HG03060 (cell line): ENCODE results near the gene KIAA2012.

Source experiments
- ATAC-seq: cut with Tn5 transposase; IDR thresholded peaks from one replicate; pipeline ENCODE4 v1.9.1; 2021; ENCODE audit warnings: low read depth, moderate number of reproducible peaks; ENCODE audit not compliant: unreplicated experiment

The KIAA2012 gene

DNA sequence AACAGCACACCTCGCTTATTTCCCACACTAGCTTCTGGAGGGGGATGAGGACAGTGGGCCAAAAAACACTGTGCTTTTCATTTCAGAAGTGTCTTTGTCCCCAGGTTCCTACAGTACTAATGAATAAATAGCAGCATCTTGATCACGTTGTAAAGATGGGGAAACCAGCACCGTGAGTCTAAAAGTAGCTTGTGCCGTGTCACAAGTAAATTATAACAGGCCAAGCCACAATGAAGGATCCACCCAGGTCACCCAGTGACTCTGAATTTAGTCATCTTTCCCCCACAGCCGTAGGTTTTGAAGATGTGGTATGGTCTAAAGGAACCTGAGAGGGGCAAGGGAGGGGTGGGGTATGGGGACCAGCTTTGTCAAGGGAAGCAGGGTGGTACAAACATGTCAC lies 30.6 kb upstream of the KIAA2012 start:
- ATAC-seq: no peak

DNA sequence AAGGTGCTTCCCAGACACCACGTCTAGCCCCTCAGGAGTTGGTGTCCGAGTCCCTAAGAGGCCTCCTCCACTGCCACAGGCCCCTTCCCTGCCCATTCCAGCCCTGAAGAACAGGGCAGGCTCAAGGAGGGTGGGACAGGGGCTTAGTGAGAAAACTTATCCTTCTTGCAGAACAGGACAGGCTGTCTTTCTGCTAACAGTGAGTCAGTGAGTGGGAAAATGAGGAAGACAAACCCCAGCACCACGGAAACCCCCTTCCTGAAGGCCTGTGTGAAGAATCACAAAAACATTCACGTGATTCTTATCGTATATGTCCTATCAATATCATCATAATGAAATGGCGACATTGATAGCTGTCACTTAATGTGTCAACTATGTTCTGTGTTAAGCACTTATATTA lies 29.6 kb upstream of the KIAA2012 start:
- ATAC-seq: no peak

DNA sequence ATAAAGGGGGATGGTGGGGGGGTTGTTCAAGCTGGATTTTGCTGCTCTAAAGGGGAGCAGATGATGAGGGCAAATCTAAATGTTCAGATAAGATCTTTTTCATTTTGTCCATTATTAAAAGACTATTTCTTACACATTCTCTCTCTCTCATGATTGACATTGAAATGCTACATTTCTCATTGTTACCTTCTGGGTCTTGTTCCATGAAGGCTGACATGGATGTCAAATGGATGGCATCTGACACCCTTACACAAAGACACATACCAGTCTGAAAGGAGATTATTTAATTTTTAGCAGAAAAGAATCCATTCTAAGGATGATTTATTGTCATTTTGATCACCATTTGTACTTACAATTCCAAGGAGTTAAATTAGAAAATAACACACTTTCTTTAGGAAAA lies 28.3 kb upstream of the KIAA2012 start:
- ATAC-seq: no peak

DNA sequence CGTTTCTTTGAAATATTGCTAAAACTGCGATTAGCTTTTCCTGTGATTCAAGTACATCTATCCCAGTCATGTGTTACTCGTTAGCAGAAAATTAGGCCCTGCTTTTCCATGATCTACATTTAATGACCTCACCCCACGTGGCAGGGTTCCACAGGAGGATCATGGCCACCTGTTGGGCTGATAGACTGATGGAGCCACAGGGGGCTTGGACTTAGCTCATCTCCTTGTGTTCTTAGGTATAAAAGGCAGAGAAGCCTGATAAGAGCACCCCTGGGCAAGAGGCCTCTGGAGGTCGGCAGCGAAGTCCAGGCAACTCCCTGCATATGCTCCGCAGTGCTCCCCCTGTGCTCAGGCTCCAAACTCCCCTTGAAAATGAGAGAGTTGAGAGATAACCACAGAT lies 26.5 kb upstream of the KIAA2012 start:
- ATAC-seq: no peak

DNA sequence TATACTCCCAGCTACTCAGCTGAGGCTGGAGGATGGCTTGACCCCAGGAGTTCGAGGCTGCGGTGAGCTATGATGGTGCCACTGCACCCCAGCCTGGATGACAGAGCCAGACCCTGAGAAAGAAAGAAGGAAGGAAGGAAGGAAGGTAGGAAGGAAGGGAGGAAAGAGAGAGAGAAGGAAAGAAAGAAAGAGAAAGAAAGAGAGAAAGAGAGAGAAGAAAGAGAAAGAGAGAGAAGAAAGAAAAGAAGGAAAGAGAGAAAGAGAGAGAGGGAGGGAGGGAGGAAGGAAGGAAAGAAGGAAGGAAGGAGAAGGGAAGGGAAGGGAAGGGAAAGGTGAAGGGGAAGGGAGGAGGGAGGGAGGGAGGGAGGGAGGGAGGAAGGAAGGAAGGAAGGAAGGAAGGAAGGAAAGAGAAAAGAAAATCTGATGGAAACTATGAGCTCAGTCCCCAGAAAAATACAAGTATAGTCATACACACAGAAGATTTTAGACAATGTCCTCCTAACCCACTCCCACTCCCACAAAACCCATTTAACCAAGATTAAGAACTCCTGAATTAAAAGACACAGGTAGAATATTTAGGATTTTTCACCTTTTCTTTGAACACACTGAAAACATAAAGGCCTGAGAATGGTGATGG lies 23.8 kb upstream of the KIAA2012 start:
- no peak for ATAC-seq

DNA sequence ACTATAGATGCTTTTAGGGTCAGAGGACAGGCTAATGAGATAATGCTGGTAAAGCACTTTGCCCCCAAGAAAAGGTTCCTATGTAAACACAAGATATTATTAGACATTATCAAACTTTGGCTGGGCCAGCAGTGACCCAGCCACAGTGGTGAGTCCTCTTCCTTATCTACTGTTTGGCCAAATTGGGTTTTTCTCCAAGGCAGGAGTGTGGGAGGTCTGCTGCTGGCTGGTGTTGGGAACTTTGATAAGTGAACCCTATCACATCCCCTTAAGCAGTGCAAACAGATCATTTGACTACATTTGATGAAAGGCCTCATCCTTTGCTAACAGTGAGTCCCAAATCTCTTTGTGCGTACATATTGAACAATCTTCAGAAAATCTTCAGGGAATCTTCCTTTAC lies 23.2 kb upstream of the KIAA2012 start:
- ATAC-seq: no peak

DNA sequence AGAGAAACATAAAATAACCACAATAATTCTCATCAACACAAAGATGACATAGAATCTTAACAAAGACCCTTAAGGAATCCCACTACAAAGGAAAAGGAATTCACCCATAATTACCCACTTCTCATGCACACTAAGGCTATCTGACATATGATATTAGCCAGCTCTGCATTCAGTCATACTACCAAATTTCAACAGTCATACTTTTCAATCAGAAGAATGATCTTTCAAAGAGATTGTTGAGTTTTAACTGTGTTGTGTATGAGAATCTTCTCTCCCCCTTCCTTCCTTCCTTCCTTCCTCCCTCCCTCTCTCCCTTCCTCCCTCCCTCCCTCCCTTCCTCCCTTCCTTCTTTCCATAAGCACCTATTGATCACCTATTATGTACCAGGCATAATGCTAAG lies 22.4 kb upstream of the KIAA2012 start:
- no peak for ATAC-seq

DNA sequence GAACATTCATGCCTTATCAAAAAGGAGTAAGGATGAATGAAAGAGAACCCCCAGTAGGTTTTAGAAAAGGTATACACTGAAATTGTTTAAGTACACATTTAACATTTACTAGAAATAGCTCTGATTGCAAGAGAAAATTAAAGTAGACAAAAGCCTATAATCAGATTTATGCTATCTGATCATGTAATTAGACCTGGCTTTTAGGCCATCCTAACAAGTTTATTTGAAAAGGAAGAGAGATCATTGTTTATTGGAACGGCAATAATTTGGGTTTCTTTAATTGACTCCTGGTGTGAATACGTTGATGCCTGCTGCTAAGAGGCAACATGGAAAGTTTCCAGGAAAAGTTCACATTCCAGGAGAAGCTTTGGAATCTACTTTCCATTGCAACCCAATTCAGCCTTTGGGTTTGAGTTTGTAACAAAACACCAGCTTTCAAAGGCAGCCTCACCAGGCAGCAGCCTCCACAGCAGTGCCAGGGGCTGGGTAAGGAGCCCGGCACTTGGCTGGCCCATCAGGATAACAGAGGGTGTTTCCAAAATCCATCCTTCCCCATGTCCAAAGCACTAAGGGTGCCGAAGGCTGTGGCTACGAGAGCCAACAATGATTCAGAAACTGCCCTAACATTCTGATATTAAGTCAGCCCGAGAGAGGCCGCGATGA lies 21.4 kb upstream of the KIAA2012 start:
- ATAC-seq: no peak

DNA sequence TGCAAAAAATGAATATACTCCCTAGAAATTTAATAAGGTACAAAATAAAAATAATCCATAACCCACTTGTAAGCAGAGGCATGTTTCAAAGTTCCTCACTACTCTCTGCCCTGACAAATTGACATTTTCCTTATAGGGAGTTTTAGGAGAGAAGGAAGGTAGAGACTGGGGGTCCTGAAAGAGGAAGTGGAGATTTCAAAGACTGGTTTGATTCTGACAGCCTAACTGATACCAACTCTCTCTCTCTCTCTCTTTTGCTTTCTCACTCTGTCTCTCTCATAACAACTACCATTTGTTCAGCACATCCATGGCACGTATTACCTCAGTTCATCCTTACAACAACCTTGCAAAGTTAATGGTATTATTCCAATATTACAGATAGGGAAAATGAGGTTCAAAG lies 20.8 kb upstream of the KIAA2012 start:
- no peak for ATAC-seq

DNA sequence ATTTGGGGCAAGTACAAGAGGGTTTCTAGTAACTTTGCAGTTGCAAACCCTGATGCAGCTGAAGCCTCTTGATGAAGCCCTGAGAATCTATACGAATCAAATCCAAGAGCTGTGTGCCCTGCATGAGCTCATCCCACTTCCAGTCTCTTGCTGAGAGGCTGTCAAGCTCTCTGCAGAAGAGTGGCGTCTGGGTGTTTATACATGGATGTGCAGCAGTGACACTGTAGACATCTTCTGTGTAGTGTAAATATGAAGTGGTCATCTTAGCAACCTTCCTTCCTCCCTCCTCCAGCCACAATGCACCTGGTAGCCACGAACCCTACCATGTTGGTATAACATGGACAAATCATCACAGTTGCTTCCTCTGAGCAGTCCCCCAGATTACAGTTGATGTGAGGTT lies 18.4 kb upstream of the KIAA2012 start:
- no peak for ATAC-seq

DNA sequence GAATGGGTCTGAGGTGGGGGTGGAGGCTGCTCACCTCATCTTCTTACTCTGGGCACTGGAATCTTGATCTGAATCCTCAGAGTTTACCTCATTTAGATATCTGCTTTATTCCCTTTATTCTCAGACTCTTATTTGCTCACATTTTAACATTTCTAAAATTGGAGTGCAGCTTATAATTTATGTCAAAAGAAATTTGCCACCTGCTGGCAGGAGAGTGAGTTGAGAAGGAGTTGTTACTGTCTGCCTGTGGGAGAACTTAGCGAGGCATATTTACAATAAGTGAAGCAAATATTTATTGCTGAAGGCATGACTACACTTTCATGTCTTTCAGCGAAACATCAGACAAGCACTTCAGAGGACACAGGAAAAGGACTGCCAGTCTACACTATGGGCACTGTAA lies 16.4 kb upstream of the KIAA2012 start:
- ATAC-seq: no peak

DNA sequence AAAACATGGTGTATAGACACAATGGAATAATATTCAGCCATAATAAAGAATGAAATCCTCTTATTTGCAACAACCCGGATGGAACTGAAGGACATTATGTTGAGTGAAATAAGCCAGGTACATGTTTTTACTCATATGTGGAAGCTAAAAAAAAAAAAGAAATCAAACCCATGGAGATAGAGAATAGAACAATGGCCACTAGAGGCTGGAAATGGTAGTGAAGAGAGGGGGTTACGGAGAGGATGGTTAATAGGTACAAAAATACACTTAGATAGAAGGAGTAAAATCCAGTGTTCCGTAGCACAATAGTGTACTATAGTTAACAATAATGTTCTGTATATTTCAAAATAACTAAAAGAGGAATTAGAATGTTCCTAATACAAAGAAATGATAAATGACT lies 12.8 kb upstream of the KIAA2012 start:
- no peak for ATAC-seq

DNA sequence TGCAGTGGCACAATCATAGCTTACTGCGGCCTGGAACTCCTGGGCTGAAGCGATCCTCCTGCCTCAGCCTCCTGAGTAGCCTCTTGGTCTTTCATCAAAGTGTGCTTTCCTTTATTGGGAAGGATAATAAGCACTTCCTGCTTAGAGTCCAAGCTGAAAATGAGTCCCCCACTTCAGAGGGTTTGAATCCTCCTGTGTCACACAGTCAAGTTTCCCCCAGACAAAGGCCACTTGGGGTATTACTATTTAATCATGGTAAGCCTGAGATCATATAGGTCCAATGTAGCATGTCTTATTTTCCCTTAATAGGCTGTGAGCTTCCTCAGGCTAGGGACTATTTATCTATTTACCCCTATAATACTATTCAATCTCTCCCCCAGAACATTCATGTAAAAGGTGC lies 11.4 kb upstream of the KIAA2012 start:
- ATAC-seq: no peak

DNA sequence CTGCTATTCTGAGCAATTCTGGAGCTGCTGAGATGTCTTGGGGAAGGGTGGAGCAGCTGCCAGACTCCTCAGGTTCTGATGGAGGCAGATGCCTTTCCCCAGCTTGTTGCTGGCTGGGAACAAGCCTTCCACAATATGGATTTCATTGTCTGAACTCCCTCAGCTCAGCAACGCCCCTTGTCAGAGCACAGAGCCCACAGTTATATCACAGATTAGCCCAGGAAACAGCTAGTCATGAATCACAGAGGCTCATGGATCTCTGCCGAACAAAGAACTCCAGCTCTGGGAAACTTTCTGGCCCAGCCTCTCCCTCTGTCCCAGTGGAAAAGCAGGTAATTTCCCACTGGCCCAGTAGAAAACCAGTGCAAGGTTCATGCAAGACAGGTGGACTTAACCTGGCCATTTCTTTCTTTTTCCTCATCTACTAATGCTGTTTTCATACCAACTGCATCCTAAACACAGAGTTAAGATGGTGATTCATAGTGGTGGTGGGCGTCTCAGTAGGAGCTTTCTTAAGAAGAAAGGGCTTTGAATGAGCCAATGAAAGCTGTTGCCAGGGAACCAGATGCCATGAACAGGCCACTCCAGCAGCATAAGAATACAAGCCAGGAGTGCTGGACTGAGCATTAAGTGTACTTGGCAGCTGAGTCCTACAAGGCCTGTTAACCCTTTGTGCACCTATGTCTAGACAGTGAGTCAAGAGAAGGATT lies 8.7 kb upstream of the KIAA2012 start:
- no peak for ATAC-seq

DNA sequence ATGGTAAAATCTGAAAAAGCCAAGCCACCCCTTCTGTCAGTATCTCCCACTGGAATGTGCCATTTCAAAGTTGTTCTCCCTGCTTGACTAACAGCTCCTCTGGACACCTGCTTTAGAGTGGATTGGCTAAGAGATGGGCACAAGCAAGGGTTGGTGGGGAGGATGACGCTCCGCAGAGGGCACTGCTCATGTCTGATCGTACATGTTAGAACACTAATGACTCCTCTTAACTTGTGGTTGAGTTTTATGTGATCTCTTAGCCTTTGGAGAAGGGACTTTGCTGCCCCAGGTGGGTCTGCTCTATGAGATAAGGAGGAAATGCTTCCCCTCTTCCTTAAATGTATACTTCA lies 8.2 kb upstream of the KIAA2012 start:
- no peak for ATAC-seq

DNA sequence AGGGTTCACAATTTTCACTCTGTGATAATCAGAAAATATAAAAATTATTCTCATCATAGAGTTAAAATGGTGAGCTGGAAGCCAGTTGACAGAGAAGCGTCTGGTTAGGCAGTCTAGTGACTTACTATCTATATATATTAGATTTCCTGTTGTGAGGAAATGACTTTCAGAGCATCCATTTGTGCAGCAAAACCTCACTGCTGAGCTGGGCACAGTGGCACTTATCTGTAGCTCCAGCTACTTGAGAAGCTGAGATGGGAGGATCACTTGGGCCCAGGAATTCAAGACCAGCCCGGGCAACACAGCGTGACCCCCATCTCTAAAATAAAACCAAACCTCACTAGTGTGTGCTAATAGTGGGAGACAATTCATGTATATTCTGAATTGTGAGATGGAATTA lies 7.2 kb upstream of the KIAA2012 start:
- ATAC-seq: no peak

DNA sequence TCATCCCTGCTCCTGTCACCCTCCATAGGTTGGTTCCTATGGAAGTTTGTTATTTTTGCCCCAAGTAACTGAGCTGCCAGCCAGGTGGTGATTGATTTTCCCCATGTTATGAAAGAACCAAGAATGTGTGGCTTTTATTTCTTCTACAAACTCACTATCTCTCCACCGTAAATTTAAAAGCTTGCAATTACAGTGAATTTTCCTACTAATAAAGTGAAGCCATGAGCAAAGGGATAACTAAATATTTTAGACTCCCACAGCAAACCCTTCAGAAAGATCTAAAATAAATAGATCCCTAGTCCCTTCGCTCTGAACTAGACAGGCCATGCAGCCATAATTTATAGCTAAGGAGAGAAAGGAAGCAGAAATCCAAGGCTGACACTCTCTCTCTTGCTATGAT lies 6.2 kb upstream of the KIAA2012 start:
- ATAC-seq: no peak

DNA sequence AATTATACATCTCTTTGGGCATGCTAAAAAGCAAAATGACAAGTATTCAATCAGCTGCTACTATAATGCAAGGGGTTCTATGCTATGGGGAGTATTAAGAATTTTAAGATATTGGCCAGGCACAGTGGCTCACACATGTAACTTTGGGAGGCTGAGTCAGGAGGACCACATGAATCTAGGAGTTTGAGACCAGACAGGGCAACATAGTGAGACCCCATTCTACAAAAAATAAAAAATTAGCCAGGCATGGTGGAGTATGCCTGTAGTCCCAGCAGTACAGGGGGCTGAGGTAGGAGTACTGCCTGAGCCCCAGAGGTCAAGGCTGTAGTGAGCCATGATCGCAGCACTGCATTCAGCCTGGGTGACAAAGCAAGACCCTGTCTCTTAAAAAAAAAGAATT lies 5.5 kb upstream of the KIAA2012 start:
- ATAC-seq: no peak

DNA sequence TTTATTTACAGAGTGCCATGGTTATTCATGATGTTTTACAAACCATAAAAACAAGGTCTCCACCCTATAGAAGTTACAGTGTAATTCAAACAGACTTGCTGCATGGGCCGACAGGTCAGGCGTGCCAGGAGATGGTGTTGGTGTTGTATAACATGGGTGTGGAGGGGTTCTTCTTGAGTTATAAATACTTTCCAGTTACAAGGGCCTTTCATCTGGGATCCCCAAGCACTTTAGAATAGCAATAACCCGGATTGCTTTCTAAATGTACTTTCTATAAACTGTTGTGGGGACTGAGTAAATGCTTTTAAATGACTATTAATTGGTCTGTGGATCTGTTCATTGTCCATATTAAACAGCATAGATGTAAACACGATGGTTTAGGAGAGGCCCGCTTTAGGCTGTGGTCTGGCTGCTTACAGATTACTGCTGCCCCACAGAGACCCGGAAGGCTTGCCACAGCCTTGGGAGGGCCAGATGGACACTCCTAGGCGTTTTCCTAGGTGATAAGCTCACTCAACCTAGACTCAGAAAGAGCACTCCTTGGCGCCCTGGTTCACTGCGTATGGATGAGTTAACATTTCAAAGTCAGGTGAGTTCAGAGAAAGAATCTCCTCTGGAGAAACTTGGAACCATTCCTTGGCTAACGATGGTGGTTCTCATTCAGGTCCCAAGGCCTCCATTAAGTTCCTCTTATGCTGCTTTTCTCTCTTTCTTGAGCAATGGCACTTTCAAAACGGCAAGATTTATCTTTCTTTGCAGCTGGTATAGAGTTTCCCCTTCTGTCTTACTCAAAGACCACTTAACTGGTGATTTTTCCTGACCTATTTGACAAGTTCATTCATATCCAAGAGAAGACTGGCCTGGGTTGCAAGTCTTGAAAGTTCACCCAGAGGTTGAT lies 3.6 kb upstream of the KIAA2012 start:
- ATAC-seq: no peak

DNA sequence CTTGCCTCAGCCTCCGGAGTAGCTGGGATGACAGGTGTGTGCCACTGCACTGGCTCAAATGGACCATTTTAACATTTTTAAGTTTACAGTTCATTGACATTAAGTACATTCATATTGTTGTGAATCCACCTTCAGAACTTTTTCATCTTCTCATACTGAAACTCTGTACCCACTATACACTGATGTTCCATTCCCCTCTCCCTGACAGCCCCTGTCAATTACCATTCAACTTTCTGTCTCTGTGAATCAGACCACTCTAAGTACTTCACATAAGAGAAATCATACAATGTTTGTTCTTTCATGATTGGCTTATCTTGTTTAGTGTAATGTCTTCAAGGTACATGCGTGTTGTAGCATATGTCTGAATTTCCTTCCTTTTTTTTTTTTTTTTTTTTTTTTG lies 1.9 kb upstream of the KIAA2012 start:
- ATAC-seq: no peak

DNA sequence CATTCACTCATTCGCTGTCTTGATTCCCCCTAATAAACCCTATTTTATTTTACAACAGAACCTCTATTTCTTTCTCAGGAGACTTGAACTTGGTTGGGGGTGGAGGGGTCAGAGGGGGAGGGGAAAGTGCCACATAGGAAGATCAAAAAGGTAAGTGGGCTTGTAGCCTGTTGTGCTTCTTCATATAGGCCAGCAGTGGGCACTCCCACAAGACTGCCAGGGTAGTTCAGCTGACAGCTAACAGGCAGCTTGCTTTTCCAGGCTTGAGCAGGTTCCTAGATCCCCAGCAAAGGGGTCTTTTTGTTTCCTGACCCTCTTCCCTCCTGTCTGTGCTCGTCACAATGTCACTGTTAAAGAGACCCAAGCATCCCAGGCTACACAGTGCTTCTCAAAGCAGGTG lies 829 bp upstream of the KIAA2012 start:
- ATAC-seq: no peak
